Central memory CD4-positive, alpha-beta T cell (primary cell): Measurements from ENCODE around the gene DPH6.
"Not testable (repeated sequence)": the region's sequence is repeated elsewhere in the genome, so short reads cannot be mapped to it uniquely, and the experiment has no call there.

ENCODE experiments used
- DNase-seq: peaks from one replicate; pipeline ENCODE4 v3.0.0; 2022

Gene DPH6

DNA sequence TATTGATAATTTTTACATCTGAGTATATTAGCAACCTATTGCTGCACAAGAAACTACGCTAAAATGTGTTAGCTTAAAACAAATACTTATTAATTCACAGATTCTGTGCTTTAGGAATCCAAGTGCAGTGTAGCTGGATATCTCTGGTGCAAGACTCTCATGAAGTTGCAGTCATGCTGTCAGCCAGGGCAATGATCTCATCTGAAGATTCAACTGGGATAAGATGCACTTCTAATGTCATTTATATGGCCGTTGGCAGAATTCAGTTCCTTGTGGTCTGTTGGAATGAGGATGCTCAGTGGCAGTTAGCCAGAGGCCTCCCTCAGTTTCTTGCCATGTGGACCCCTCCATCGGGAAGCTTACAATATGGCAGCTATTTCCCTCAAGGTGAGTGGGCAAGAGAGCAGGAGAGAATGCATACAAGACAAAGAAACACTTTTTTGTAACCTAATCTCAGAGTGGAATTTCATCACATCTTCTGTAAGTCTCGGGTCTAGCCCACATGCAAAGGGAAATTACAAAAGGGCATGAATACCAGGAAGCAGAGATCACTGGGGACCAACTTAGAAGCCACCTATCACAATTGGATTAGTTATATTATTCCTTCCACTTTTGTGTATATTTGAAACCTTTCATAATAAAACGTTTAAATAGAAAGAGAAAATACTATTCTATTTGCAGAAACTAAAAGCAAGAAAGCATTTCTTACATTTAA is 61.6 kb downstream of the DPH6 start:
- no peak for DNase-seq

DNA sequence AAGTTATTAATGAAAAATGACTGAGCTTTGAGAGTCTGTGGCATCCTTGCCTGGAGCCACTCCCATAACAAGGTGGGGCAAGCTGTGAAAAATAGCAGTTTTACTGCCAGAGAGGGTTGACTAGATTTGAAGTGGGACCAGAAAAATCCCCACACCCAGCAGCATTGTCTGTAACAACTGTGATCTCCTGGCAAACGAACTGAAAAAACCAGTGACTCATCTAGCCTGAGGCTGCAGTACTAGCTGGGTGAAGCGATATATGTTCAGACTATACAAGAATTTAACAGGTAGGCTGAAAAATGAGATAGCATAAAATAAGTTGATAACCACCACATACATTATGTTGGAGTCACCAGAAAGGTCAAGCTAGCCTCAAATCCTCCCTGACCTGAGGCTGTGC is 64.0 kb downstream of the DPH6 start:
- DNase-seq, result no peak

GRCh38 chr15:35481064-35481463 is 64.9 kb downstream of the DPH6 start:
- DNase-seq, result no peak

GRCh38 chr15:35479423-35479822 is 66.5 kb downstream of the DPH6 start:
- DNase-seq, result no peak

- no peak for DNase-seq
These were observed 68.4 kb downstream of the DPH6 start for GRCh38 chr15:35477312-35478262.

DNA sequence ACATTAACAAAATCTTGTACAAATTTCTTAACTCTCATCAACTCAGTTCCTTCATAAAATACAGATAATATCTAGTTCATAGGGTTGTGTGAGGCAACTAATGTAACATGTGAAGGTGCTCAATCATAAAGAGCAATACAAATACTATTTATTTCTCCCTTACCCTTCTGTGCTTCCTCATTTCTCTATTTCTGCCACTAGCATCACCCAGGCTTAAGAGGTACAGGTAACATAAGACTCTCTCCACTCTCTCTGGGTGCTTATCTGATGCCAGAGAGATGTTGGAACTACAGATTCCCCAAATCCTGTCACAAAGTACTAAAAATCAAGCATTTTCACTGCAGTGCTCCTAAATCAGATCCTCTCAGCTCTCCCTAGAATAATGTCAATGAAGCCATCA is 74.9 kb downstream of the DPH6 start:
- no peak for DNase-seq

GRCh38 chr15:35470441-35470840 is 75.5 kb downstream of the DPH6 start:
- DNase-seq, result no peak

- no peak for DNase-seq
These were observed 79.5 kb downstream of the DPH6 start for GRCh38 chr15:35466476-35466875.

DNA sequence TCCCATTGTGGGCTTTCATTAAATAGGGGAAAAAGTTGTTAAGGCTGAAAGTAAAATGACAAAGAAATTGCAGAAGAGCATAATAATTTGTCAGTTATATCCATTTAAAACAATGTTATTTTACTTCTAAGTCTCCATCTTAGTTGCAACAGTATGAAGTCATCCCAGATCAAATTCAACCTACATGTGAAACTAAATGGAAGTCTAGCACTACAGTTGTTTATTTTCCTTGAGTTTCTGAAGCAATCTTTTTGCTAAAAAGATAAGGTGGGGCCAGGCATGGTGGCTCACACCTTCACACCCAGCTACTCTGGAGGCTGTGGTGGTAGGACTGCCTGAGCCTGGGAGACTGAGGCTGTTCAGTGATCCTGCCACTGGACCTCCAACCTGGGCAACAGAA is 80.2 kb downstream of the DPH6 start:
- DNase-seq, result no peak

DNA sequence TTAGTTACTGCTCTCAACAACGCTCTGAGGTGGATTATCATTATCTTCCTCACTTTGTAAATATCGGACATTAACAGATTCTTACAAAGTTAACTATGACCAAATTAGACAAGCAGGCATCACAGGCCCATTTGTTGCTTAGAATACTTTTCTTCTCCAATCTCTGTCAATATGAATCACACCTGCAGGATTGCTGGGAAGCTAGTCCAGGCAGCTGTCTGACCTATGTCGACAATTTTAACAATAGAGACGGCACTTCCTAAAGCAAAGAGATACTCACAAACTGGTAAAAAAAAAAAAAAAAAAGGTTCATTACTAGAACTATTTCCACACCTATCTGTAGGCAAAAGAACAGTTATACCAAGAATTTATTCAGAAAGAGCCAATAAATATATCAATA is 85.3 kb downstream of the DPH6 start:
- no peak for DNase-seq

DNA sequence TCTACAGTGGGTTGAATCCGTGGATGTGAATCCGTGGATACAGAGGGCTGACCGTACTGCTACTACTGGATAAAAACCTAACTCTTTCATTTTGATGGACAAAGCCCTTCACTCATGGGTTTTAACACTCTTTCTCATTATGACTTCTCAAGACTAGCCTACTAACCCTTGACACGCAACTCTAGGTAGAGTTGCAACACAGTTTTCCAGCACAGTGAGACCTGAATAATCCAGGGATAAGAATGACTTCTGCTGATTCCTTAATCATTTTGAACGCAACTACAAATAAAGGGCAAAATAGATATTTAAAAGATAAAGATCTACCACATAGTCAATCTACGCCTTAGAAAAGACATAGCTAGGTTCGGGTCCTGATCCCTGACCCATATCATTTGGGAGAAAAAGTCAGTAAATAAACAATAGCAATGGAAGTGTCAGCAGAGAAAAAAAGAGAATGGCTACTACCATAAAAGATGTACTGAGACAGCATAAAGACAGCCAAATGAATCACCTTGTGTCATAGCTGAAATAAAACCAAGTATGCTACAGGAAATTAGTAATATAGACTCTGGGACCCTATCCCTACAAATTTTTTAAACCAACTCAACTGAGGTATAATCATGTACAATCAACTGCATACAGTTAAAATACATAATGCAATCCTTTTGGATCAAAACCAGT is 87.6 kb downstream of the DPH6 start:
- DNase-seq, result no peak

DNA sequence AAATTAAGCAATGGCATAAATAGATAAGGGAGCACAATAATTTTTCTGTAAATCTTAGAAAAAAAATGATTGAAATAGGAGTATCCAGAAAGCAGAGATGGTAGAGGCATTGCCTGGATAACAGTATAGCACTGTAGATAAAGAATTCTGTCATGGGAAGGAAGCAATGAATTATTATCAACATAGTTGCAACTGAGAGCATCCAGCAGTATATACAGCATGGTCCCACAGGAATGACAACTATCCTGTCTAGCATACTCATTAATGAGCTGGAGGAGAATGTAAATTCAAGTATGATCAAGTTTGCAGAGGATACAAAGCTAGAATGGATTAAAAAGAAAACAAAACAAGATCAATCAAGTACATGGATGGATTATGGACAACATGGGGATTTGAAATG is 90.8 kb downstream of the DPH6 start:
- DNase-seq, result no peak

DNA sequence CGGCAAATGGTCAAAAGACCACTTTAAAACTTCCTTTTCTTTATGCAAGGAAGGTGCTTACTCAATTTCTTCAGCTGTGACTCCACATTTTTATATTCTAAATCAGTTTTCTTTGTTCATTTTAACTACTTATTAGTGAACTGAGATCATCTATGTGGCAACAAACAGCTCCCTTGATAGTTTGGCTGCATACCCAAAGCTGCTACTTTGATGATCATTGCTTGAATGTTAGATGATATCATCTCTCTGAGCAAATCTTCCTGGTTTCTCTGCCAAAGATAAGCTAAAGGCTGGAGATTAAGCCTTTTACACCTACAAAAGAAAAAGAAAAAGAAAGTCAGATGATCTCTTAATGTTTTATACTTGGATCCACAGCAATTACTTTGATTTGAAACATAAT is 95.5 kb downstream of the DPH6 start:
- DNase-seq, result no peak

GRCh38 chr15:35448294-35448693 is 97.7 kb downstream of the DPH6 start:
- DNase-seq, result no peak

GRCh38 chr15:35445891-35446290 is 100.1 kb downstream of the DPH6 start:
- DNase-seq, result no peak

GRCh38 chr15:35444557-35445204 is 101.3 kb downstream of the DPH6 start:
- DNase-seq, result no peak

DNA sequence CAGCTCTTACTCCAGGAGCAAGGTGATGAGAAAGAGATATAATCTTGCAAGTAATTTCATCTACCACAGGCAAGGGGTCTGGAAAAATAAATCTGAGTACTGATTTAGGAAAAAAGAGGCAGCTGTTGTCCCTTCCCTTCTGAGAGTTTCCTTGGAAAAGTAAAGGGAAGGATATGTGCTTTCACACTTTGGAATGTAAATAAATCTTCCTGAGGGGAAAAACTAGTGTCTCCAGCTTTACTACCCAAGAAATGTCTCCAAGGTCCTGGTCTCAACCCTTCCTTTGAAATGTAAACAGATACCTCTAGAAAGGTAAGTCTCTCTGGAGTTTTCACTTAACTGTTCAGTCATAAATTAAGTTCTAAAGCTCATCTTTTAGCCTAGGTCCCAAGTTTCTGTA is 102.6 kb downstream of the DPH6 start:
- DNase-seq, result no peak

- DNase-seq, result no peak
These were observed 103.2 kb downstream of the DPH6 start for GRCh38 chr15:35442742-35443141.

DNA sequence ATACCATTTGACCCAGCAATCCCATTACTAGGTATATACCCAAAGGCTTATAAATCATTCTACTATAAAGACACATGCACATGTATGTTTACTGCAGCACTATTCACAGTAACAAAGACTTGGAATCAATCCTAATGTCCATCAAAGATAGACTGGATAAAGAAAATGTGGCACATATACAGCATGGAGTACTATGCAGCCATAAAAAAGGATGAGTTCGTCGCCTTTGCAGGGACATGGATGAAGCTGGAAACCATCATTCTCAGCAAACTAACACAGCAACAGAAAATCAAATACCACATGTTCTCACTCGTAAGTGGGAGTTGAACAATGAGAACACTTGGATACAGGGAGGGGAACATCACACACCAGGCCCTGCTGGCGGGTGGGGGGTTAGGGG is 104.7 kb downstream of the DPH6 start:
- DNase-seq, result not testable (repeated sequence)

GRCh38 chr15:35440265-35440664 is 105.7 kb downstream of the DPH6 start:
- no peak for DNase-seq

GRCh38 chr15:35439291-35439690 is 106.7 kb downstream of the DPH6 start:
- no peak for DNase-seq

DNA sequence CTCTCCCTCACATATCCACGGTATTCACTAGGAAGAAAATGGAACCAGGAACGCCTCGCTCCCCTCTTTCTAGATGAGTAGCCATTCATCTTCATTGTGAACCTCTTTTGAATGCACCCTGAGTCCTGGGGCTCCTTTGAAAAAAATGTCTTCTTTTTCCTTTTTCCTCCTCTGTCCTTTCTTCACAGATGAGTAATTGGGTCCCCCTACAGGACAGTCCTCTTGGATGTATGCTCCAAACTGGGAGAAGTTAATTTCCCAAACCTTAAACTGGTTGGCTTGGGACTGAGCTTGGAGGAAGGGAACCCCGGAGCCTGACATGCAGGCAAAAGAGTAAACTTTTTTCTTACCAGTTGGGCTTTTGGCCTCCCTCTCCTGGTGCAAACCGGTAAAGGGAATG is 108.8 kb downstream of the DPH6 start:
- DNase-seq, result no peak

GRCh38 chr15:35436422-35436821 is 109.5 kb downstream of the DPH6 start:
- DNase-seq, result no peak
